Dendritic cell treated with granulocyte-macrophage colony-stimulating factor and Interleukin-4, amounts not matched to agents 40 ng/mL and 50 ng/mL, for 4 days (primary cell): ENCODE results near the gene CD44.
A peak's percentile ranks its signal among the peaks of the same experiment; 100 is the strongest.

Source experiments
- H3K27ac Mint-ChIP-seq: one replicate; pipeline ENCODE4 v1.8.0; 2022; ENCODE audit warnings: mild to moderate bottlenecking, mixed read lengths
- H3K27me3 Mint-ChIP-seq: one replicate; pipeline ENCODE4 v1.8.0; 2022; ENCODE audit warnings: mild to moderate bottlenecking, mixed read lengths
- H3K36me3 Mint-ChIP-seq: one replicate; pipeline ENCODE4 v1.8.0; 2022; ENCODE audit warnings: low read depth, mixed read lengths
- H3K4me1 Mint-ChIP-seq: one replicate; pipeline ENCODE4 v1.8.0; 2022; ENCODE audit warnings: low read depth, mixed read lengths
- H3K4me3 Mint-ChIP-seq: one replicate; pipeline ENCODE4 v1.8.0; 2022; ENCODE audit warnings: mild to moderate bottlenecking, moderate library complexity, mixed read lengths
- H3K9me3 Mint-ChIP-seq: one replicate; pipeline ENCODE4 v1.8.0; 2022; ENCODE audit warnings: mixed read lengths
- intact Hi-C: fragments of 100-400 bp; cut with micrococcal nuclease; formaldehyde crosslinking; loops from one replicate; pipeline ENCODE4 v1.15.0; 2022

Gene CD44

DNA sequence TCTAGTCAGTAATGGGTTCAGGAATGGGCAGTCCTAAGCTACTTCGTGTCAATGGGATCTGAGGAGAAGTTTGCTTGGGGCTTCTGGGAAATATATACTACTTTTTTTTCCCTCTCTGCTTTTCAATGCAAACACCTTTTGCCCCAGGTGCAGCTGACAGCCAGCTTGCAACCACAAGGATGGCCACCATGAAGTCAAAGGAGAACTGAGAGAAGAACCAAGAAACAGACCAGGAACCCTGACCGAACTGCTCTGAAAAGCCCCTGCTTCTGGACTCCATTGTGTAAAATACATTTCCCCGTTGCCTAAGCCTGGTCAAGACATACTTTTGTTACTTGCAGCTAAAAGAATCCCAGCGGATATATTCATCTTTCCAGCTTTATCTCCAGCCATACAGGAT, 20.1 kb upstream of the CD44 start:
- Mint-ChIP-seq H3K9me3 (no peaks in the 10 kb centered on the region), H3K27me3 (peaks cover 4% of the 10 kb centered on the region), H3K36me3 (no peaks in the 10 kb centered on the region), H3K4me1 (peaks cover 20% of the 10 kb centered on the region), H3K4me3 (no peak overlapping the region), H3K27ac (no peak overlapping the region)
- intact Hi-C loops = no loop called here

DNA sequence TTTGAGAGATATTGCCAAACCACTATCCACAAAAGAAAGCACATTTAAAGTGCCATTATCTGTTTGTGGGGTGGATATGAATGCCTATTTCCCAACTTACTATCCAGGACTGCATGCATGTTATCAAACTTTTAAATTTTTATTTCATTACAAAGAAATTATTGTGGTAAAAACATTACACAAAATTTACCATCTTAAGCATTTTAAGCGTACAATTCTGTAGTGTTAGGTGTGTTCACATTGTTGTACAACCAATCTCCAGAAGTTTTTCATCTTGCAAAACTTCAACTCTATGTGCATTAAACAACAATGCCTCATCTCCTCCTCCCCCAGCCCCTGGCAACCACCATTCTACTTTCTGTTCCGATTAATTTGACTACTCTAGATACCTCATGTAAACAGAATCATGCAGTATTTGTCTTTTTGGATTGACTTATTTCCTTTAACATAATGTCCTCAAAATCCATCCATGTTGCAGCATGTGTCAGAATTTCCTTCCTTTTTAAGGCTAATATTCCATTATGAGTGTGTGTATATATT, 17.6 kb upstream of the CD44 start:
- Mint-ChIP-seq H3K4me1 (peaks cover 22% of the 10 kb centered on the region), H3K27me3 (peaks cover 4% of the 10 kb centered on the region), H3K4me3 (no peak overlapping the region), H3K9me3 (no peaks in the 10 kb centered on the region), H3K36me3 (no peaks in the 10 kb centered on the region), H3K27ac (no peak overlapping the region)
- intact Hi-C loops = no loop called here

DNA sequence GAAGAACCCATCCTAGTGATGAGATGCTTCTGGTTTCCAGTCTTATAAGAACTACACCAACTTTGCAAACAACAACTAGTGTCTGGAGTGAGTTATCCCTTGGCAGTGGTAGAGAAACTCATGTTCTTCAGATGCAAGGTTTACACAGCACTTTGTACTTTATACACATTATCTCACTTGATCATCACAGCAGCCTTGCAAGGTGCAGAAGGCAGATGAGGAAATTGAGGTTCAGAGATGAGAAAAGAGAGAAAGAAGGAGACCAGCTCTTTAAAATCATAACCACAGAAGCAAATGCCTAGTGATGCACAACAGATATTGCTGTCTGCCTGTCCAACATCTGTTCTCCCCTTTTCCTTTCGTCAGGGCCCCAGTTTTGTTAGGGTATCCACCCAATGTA, 16.7 kb upstream of the CD44 start:
- Mint-ChIP-seq H3K4me1 (peaks cover 27% of the 10 kb centered on the region), H3K4me3 (no peak overlapping the region), H3K27me3 (peaks cover 10% of the 10 kb centered on the region), H3K27ac (no peak overlapping the region), H3K36me3 (no peaks in the 10 kb centered on the region), H3K9me3 (no peaks in the 10 kb centered on the region)
- intact Hi-C loops = no loop called here

- Mint-ChIP-seq H3K27me3 (peaks cover 8% of the 10 kb centered on the region), H3K36me3 (no peaks in the 10 kb centered on the region), H3K4me3 (no peak overlapping the region), H3K4me1 (peaks cover 11% of the 10 kb centered on the region), H3K9me3 (no peaks in the 10 kb centered on the region), H3K27ac (no peak overlapping the region)
- intact Hi-C loops = no loop called here
Observed at GRCh38 chr11:35126000-35126878, 12.7 kb upstream of the CD44 start.

- intact Hi-C loops = no loop called here
Observed at GRCh38 chr11:35126879-35127581, 11.9 kb upstream of the CD44 start.

GRCh38 chr11:35127619-35128018, 11.4 kb upstream of the CD44 start:
- no peak overlapping the region for H3K27ac Mint-ChIP-seq
- intact Hi-C loops = no loop called here
- H3K9me3 Mint-ChIP-seq = no peaks in the 10 kb centered on the region
- H3K4me1 Mint-ChIP-seq = peaks cover 7% of the 10 kb centered on the region
- no peaks in the 10 kb centered on the region for H3K36me3 Mint-ChIP-seq
- no peak overlapping the region for H3K4me3 Mint-ChIP-seq
- H3K27me3 Mint-ChIP-seq = peaks cover 8% of the 10 kb centered on the region

More at GRCh38 chr11:35126879-35127581, 11.9 kb upstream of the CD44 start:
- no peaks in the 10 kb centered on the region for H3K36me3 Mint-ChIP-seq
- H3K27me3 Mint-ChIP-seq = peaks cover 8% of the 10 kb centered on the region
- H3K9me3 Mint-ChIP-seq = no peaks in the 10 kb centered on the region
- peaks cover 7% of the 10 kb centered on the region for H3K4me1 Mint-ChIP-seq
- no peak overlapping the region for H3K27ac Mint-ChIP-seq
- no peak overlapping the region for H3K4me3 Mint-ChIP-seq

DNA sequence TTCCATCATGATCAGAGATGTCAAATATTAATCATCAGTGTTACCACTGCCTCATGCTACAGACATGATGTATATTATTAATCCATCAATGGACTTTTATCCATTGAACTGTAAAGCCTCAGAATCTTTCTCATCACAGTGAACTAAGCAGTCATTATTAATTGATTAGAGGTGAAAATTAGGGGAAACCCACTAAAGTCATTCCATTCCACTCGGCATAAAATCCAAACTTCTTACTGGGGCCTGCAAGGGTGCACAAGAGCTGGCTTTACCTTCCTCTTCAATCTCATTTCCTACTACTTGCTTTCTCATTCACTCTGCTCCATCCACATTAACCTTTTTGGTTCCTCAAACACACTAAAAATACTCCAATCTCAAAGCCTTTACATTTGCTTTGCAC, 7.9 kb upstream of the CD44 start:
- Mint-ChIP-seq H3K9me3 (no peaks in the 10 kb centered on the region), H3K4me1 (peaks cover 12% of the 10 kb centered on the region), H3K4me3 (no peak overlapping the region), H3K27me3 (peaks cover 8% of the 10 kb centered on the region), H3K27ac (no peak overlapping the region), H3K36me3 (no peaks in the 10 kb centered on the region)
- intact Hi-C loops = no loop called here

- H3K9me3 Mint-ChIP-seq = no peaks in the 10 kb centered on the region
- H3K27me3 Mint-ChIP-seq = peaks cover 1% of the 10 kb centered on the region
- intact Hi-C loops = no loop called here
- H3K36me3 Mint-ChIP-seq = no peaks in the 10 kb centered on the region
- no peak overlapping the region for H3K27ac Mint-ChIP-seq
- no peak overlapping the region for H3K4me3 Mint-ChIP-seq
- H3K4me1 Mint-ChIP-seq = peaks cover 9% of the 10 kb centered on the region
Observed at GRCh38 chr11:35131886-35132285, 7.1 kb upstream of the CD44 start.

DNA sequence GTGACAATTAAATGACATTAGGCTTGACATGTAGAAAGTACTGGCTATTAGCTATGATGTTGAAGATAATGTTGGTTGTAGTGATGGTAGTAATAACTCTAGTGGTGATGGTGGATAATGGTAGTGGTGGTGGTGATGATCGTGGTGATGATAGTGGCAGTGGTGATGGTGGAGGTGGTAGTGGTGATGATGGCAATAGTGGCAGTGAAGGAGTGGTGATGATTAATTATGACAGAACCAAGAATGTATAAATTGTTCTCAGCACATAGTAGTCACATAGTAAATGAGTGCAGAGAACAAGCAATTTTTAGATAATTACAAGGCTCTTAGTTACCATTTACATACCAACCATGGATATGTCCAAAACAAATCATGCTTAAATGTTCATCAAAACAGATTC, 5.3 kb upstream of the CD44 start:
- no peaks in the 10 kb centered on the region for H3K27me3 Mint-ChIP-seq
- H3K9me3 Mint-ChIP-seq = no peaks in the 10 kb centered on the region
- intact Hi-C loops = no loop called here
- no peak overlapping the region for H3K4me3 Mint-ChIP-seq
- no peaks in the 10 kb centered on the region for H3K36me3 Mint-ChIP-seq
- H3K27ac Mint-ChIP-seq = no peak overlapping the region
- peaks cover 21% of the 10 kb centered on the region for H3K4me1 Mint-ChIP-seq

DNA sequence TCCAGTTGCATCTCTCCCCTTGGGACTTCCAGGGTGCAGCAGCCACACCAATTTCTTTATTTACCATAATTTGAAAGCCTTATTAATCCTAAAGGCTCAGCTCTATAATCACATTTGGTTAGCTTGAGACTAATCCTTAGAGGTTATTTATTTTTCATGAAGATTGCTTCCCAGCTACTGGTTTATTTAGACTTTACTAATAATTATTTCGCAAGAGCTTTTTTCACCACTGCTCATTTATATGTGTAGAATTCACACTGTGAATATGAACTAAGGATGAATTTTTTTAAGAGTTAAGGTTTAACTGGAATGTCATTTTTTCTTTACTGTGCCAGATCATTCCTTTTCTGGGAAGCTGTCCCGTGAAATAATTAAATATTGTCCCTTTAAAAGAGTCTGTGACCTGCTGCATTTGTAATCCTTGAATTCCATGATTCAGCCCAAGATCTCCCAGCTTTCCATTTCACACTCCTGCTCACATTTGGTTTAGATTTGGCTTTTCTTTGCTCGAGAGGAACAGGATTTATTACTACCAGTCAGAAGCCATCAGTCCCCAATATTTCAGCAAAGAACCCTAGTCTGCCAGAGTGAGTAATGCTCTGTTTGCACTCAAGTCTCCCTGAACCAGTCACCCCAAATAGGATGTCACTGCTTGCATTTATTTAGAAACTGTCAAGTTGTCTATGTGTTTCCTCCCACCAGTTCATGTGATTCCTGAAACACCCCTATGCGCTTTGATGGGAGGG, 4.4 kb upstream of the CD44 start:
- intact Hi-C loops = no loop called here
- Mint-ChIP-seq H3K27ac (no peak overlapping the region), H3K27me3 (no peaks in the 10 kb centered on the region), H3K4me1 (peaks cover 22% of the 10 kb centered on the region), H3K9me3 (no peaks in the 10 kb centered on the region), H3K4me3 (no peak overlapping the region), H3K36me3 (peaks cover 9% of the 10 kb centered on the region)

DNA sequence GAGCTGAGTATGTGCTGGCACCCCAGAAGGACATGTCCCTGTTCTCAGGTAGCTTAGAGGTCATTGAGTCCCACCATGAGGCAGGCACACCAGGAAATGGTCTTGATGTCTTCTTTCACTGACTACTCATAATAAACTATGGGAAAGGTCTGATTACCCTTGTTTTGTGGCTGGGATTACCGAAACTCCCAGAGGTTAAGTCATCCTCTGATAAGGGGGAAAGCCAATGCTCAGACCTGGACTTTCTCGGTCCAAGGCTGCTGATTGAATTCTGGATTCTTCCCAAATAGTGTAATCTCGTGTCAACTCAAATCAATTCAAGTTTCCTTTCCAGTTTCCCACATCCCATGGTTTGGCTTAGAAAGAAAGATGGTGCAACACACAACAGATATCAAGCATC, 3.7 kb upstream of the CD44 start:
- H3K9me3 Mint-ChIP-seq = no peaks in the 10 kb centered on the region
- no peak overlapping the region for H3K27ac Mint-ChIP-seq
- intact Hi-C loops = no loop called here
- H3K4me3 Mint-ChIP-seq = no peak overlapping the region
- H3K36me3 Mint-ChIP-seq = peaks cover 15% of the 10 kb centered on the region
- H3K27me3 Mint-ChIP-seq = no peaks in the 10 kb centered on the region
- H3K4me1 Mint-ChIP-seq = peaks cover 22% of the 10 kb centered on the region

DNA sequence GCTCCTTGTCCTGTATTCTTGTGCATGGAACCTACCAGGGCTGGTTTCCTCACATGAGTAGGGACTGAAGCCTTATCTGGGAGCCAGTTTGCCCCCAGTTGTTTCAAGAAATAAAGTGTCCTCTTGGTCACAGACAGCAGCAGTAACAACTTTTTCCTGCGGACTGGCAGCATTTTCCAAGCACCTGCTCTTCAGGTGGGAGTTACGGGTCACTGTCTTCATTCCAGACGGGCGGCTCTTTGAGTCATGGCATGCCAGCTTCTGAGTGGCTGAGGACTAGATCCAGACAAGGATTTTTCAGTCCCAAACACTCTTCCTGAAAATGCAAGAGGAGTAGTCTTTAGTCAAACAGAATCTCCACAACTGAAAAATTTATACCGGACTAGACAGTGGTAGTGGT, 2.7 kb upstream of the CD44 start:
- H3K9me3 Mint-ChIP-seq = no peaks in the 10 kb centered on the region
- peaks cover 26% of the 10 kb centered on the region for H3K36me3 Mint-ChIP-seq
- intact Hi-C loops = no loop called here
- no peaks in the 10 kb centered on the region for H3K27me3 Mint-ChIP-seq
- no peak overlapping the region for H3K4me3 Mint-ChIP-seq
- H3K27ac Mint-ChIP-seq = no peak overlapping the region
- H3K4me1 Mint-ChIP-seq = peaks cover 27% of the 10 kb centered on the region

GRCh38 chr11:35138058-35138457, 913 bp upstream of the CD44 start:
- H3K36me3 Mint-ChIP-seq = peaks cover 43% of the 10 kb centered on the region
- H3K4me1 Mint-ChIP-seq = peaks cover 43% of the 10 kb centered on the region
- peak overlapping the region; percentile 87 for H3K4me3 Mint-ChIP-seq
- intact Hi-C loops = loop anchor here (2.0 kb wide), 1 partner anchor 55 kb away; no protein-coding TSS in a partner anchor
- peak overlapping the region; percentile 91 for H3K27ac Mint-ChIP-seq
- no peaks in the 10 kb centered on the region for H3K27me3 Mint-ChIP-seq
- H3K9me3 Mint-ChIP-seq = no peaks in the 10 kb centered on the region

DNA sequence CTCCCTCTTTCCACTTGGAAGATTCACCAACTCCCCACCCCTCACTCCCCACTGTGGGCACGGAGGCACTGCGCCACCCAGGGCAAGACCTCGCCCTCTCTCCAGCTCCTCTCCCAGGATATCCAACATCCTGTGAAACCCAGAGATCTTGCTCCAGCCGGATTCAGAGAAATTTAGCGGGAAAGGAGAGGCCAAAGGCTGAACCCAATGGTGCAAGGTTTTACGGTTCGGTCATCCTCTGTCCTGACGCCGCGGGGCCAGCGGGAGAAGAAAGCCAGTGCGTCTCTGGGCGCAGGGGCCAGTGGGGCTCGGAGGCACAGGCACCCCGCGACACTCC, 397 bp upstream of the CD44 start:
- H3K4me1 Mint-ChIP-seq = peaks cover 48% of the 10 kb centered on the region
- H3K27ac Mint-ChIP-seq = peak overlapping the region; percentile 91
- H3K27me3 Mint-ChIP-seq = no peaks in the 10 kb centered on the region

More for the DNA sequence above, 397 bp upstream of the CD44 start:
- no peaks in the 10 kb centered on the region for H3K9me3 Mint-ChIP-seq
- H3K4me3 Mint-ChIP-seq = peak overlapping the region; percentile 87
- H3K36me3 Mint-ChIP-seq = peaks cover 47% of the 10 kb centered on the region
- intact Hi-C loops = loop anchor here (2.0 kb wide), 1 partner anchor 56 kb away; no protein-coding TSS in a partner anchor
